ENCODE data around the gene MICALL2.

MICALL2 gene

GRCh38 chr7:1483079-1483478 is 23.8 kb upstream of the MICALL2 start:
- H3K9ac ChIP-seq (ENCODE audit: low read depth in 1 of 2, low read length in 2 of 2) = no peak overlapping the region
- no peak overlapping the region for H3K4me3 ChIP-seq (ENCODE audit: low read length in 2 of 2)
- H3K27me3 ChIP-seq (ENCODE audit: control insufficient read depth in 2 of 2, insufficient read depth in 2 of 2, low read length in 2 of 2) = no peaks in the 10 kb centered on the region
- H3K4me1 ChIP-seq (ENCODE audit: control insufficient read depth in 2 of 2, insufficient read depth in 2 of 2, low read length in 2 of 2) = no peaks in the 10 kb centered on the region
- H3K27ac ChIP-seq (ENCODE audit: low read depth in 2 of 2, low read length in 2 of 2) = no peak overlapping the region
- H3K36me3 ChIP-seq (ENCODE audit: control insufficient read depth in 2 of 2, insufficient read depth in 2 of 2, low read length in 2 of 2) = peaks cover 42 to 61% of the 10 kb centered on the region in 2 donors
- no peaks in the 10 kb centered on the region for H3K9me3 ChIP-seq (ENCODE audit: control insufficient read depth in 2 of 2, low read length in 2 of 2)

GRCh38 chr7:1481300-1481699 is 22.0 kb upstream of the MICALL2 start:
- H3K4me3 ChIP-seq (ENCODE audit: low read length in 2 of 2) = no peak overlapping the region
- no peak overlapping the region for H3K9ac ChIP-seq (ENCODE audit: low read depth in 1 of 2, low read length in 2 of 2)
- no peak overlapping the region for H3K27ac ChIP-seq (ENCODE audit: low read depth in 2 of 2, low read length in 2 of 2)
- peaks cover 37 to 50% of the 10 kb centered on the region in 2 donors for H3K36me3 ChIP-seq (ENCODE audit: control insufficient read depth in 2 of 2, insufficient read depth in 2 of 2, low read length in 2 of 2)
- H3K4me1 ChIP-seq (ENCODE audit: control insufficient read depth in 2 of 2, insufficient read depth in 2 of 2, low read length in 2 of 2) = no peaks in the 10 kb centered on the region
- no peaks in the 10 kb centered on the region for H3K9me3 ChIP-seq (ENCODE audit: control insufficient read depth in 2 of 2, low read length in 2 of 2)
- no peaks in the 10 kb centered on the region for H3K27me3 ChIP-seq (ENCODE audit: control insufficient read depth in 2 of 2, insufficient read depth in 2 of 2, low read length in 2 of 2)

GRCh38 chr7:1480670-1481069 is 21.4 kb upstream of the MICALL2 start:
- H3K9me3 ChIP-seq (ENCODE audit: control insufficient read depth in 2 of 2, low read length in 2 of 2) = no peaks in the 10 kb centered on the region
- H3K27ac ChIP-seq (ENCODE audit: low read depth in 2 of 2, low read length in 2 of 2) = no peak overlapping the region
- H3K9ac ChIP-seq (ENCODE audit: low read depth in 1 of 2, low read length in 2 of 2) = no peak overlapping the region
- no peaks in the 10 kb centered on the region for H3K4me1 ChIP-seq (ENCODE audit: control insufficient read depth in 2 of 2, insufficient read depth in 2 of 2, low read length in 2 of 2)
- peaks cover 43 to 47% of the 10 kb centered on the region in 2 donors for H3K36me3 ChIP-seq (ENCODE audit: control insufficient read depth in 2 of 2, insufficient read depth in 2 of 2, low read length in 2 of 2)
- no peaks in the 10 kb centered on the region for H3K27me3 ChIP-seq (ENCODE audit: control insufficient read depth in 2 of 2, insufficient read depth in 2 of 2, low read length in 2 of 2)
- no peak overlapping the region for H3K4me3 ChIP-seq (ENCODE audit: low read length in 2 of 2)

GRCh38 chr7:1479287-1479686 is 20.0 kb upstream of the MICALL2 start:
- Histone ChIP-seq H3K4me3 (ENCODE audit: low read length in 2 of 2) (no peak overlapping the region), H3K9ac (ENCODE audit: low read depth in 1 of 2, low read length in 2 of 2) (no peak overlapping the region), H3K27me3 (ENCODE audit: control insufficient read depth in 2 of 2, insufficient read depth in 2 of 2, low read length in 2 of 2) (no peaks in the 10 kb centered on the region), H3K27ac (ENCODE audit: low read depth in 2 of 2, low read length in 2 of 2) (no peak overlapping the region), H3K36me3 (ENCODE audit: control insufficient read depth in 2 of 2, insufficient read depth in 2 of 2, low read length in 2 of 2) (peaks cover 37 to 42% of the 10 kb centered on the region in 2 donors), H3K9me3 (ENCODE audit: control insufficient read depth in 2 of 2, low read length in 2 of 2) (no peaks in the 10 kb centered on the region), H3K4me1 (ENCODE audit: control insufficient read depth in 2 of 2, insufficient read depth in 2 of 2, low read length in 2 of 2) (peaks cover 2 to 4% of the 10 kb centered on the region in 2 donors)

- H3K4me3 ChIP-seq (ENCODE audit: low read length in 2 of 2) = no peak overlapping the region
- H3K36me3 ChIP-seq (ENCODE audit: control insufficient read depth in 2 of 2, insufficient read depth in 2 of 2, low read length in 2 of 2) = peaks cover 33 to 36% of the 10 kb centered on the region in 2 donors
Observed at GRCh38 chr7:1478480-1478879, 19.2 kb upstream of the MICALL2 start.

GRCh38 chr7:1476859-1477258 is 17.6 kb upstream of the MICALL2 start:
- Histone ChIP-seq H3K27ac (ENCODE audit: low read depth in 2 of 2, low read length in 2 of 2) (no peak overlapping the region), H3K9ac (ENCODE audit: low read depth in 1 of 2, low read length in 2 of 2) (no peak overlapping the region), H3K9me3 (ENCODE audit: control insufficient read depth in 2 of 2, low read length in 2 of 2) (no peaks in the 10 kb centered on the region), H3K4me1 (ENCODE audit: control insufficient read depth in 2 of 2, insufficient read depth in 2 of 2, low read length in 2 of 2) (peaks cover 3 to 6% of the 10 kb centered on the region in 2 donors), H3K4me3 (ENCODE audit: low read length in 2 of 2) (no peak overlapping the region), H3K36me3 (ENCODE audit: control insufficient read depth in 2 of 2, insufficient read depth in 2 of 2, low read length in 2 of 2) (peaks cover 31 to 34% of the 10 kb centered on the region in 2 donors), H3K27me3 (ENCODE audit: control insufficient read depth in 2 of 2, insufficient read depth in 2 of 2, low read length in 2 of 2) (no peaks in the 10 kb centered on the region)

More at GRCh38 chr7:1478480-1478879, 19.2 kb upstream of the MICALL2 start:
- H3K9ac ChIP-seq (ENCODE audit: low read depth in 1 of 2, low read length in 2 of 2) = no peak overlapping the region
- no peaks in the 10 kb centered on the region for H3K9me3 ChIP-seq (ENCODE audit: control insufficient read depth in 2 of 2, low read length in 2 of 2)
- no peak overlapping the region for H3K27ac ChIP-seq (ENCODE audit: low read depth in 2 of 2, low read length in 2 of 2)
- no peaks in the 10 kb centered on the region for H3K27me3 ChIP-seq (ENCODE audit: control insufficient read depth in 2 of 2, insufficient read depth in 2 of 2, low read length in 2 of 2)
- H3K4me1 ChIP-seq (ENCODE audit: control insufficient read depth in 2 of 2, insufficient read depth in 2 of 2, low read length in 2 of 2) = peaks cover 3 to 6% of the 10 kb centered on the region in 2 donors

- Histone ChIP-seq H3K27me3 (ENCODE audit: control insufficient read depth in 2 of 2, insufficient read depth in 2 of 2, low read length in 2 of 2) (no peaks in the 10 kb centered on the region), H3K9me3 (ENCODE audit: control insufficient read depth in 2 of 2, low read length in 2 of 2) (no peaks in the 10 kb centered on the region), H3K27ac (ENCODE audit: low read depth in 2 of 2, low read length in 2 of 2) (no peak overlapping the region), H3K4me1 (ENCODE audit: control insufficient read depth in 2 of 2, insufficient read depth in 2 of 2, low read length in 2 of 2) (peaks cover 3 to 6% of the 10 kb centered on the region in 2 donors), H3K36me3 (ENCODE audit: control insufficient read depth in 2 of 2, insufficient read depth in 2 of 2, low read length in 2 of 2) (peaks cover 31 to 32% of the 10 kb centered on the region in 2 donors), H3K4me3 (ENCODE audit: low read length in 2 of 2) (no peak overlapping the region), H3K9ac (ENCODE audit: low read depth in 1 of 2, low read length in 2 of 2) (no peak overlapping the region)
Observed at GRCh38 chr7:1475991-1476390, 16.7 kb upstream of the MICALL2 start.

- Histone ChIP-seq H3K4me1 (ENCODE audit: control insufficient read depth in 2 of 2, insufficient read depth in 2 of 2, low read length in 2 of 2) (peaks cover 3 to 6% of the 10 kb centered on the region in 2 donors), H3K36me3 (ENCODE audit: control insufficient read depth in 2 of 2, insufficient read depth in 2 of 2, low read length in 2 of 2) (peaks cover 31% of the 10 kb centered on the region in 2 donors), H3K27me3 (ENCODE audit: control insufficient read depth in 2 of 2, insufficient read depth in 2 of 2, low read length in 2 of 2) (no peaks in the 10 kb centered on the region), H3K27ac (ENCODE audit: low read depth in 2 of 2, low read length in 2 of 2) (no peak overlapping the region), H3K9me3 (ENCODE audit: control insufficient read depth in 2 of 2, low read length in 2 of 2) (no peaks in the 10 kb centered on the region), H3K9ac (ENCODE audit: low read depth in 1 of 2, low read length in 2 of 2) (no peak overlapping the region), H3K4me3 (ENCODE audit: low read length in 2 of 2) (no peak overlapping the region)
Observed at GRCh38 chr7:1475393-1475792, 16.1 kb upstream of the MICALL2 start.

GRCh38 chr7:1474736-1475135 is 15.5 kb upstream of the MICALL2 start:
- no peaks in the 10 kb centered on the region for H3K9me3 ChIP-seq (ENCODE audit: control insufficient read depth in 2 of 2, low read length in 2 of 2)
- no peaks in the 10 kb centered on the region for H3K27me3 ChIP-seq (ENCODE audit: control insufficient read depth in 2 of 2, insufficient read depth in 2 of 2, low read length in 2 of 2)
- peak overlapping the region in 1 of 2 donors; percentile 5 for H3K9ac ChIP-seq (ENCODE audit: low read depth in 1 of 2, low read length in 2 of 2)
- H3K36me3 ChIP-seq (ENCODE audit: control insufficient read depth in 2 of 2, insufficient read depth in 2 of 2, low read length in 2 of 2) = peaks cover 28 to 29% of the 10 kb centered on the region in 2 donors
- peak overlapping the region in 1 of 2 donors; percentile 43 for H3K27ac ChIP-seq (ENCODE audit: low read depth in 2 of 2, low read length in 2 of 2)
- peaks cover 3 to 6% of the 10 kb centered on the region in 2 donors for H3K4me1 ChIP-seq (ENCODE audit: control insufficient read depth in 2 of 2, insufficient read depth in 2 of 2, low read length in 2 of 2)
- no peak overlapping the region for H3K4me3 ChIP-seq (ENCODE audit: low read length in 2 of 2)

GRCh38 chr7:1473864-1474512 is 14.7 kb upstream of the MICALL2 start:
- peaks cover 3 to 6% of the 10 kb centered on the region in 2 donors for H3K4me1 ChIP-seq (ENCODE audit: control insufficient read depth in 2 of 2, insufficient read depth in 2 of 2, low read length in 2 of 2)

More at GRCh38 chr7:1473864-1474512, 14.7 kb upstream of the MICALL2 start:
- H3K9ac ChIP-seq (ENCODE audit: low read depth in 1 of 2, low read length in 2 of 2) = peak overlapping the region in 1 of 2 donors; percentile 47
- H3K4me3 ChIP-seq (ENCODE audit: low read length in 2 of 2) = no peak overlapping the region
- H3K27me3 ChIP-seq (ENCODE audit: control insufficient read depth in 2 of 2, insufficient read depth in 2 of 2, low read length in 2 of 2) = no peaks in the 10 kb centered on the region
- peak overlapping the region in 1 of 2 donors; percentile 43 for H3K27ac ChIP-seq (ENCODE audit: low read depth in 2 of 2, low read length in 2 of 2)
- H3K9me3 ChIP-seq (ENCODE audit: control insufficient read depth in 2 of 2, low read length in 2 of 2) = no peaks in the 10 kb centered on the region
- H3K36me3 ChIP-seq (ENCODE audit: control insufficient read depth in 2 of 2, insufficient read depth in 2 of 2, low read length in 2 of 2) = peaks cover 26 to 31% of the 10 kb centered on the region in 2 donors
